ENCODE data around the gene PLA2G5. TPM values are rescaled to one million over a fixed set of nuclear protein-coding genes. Genes with fewer than 3 reads are reported as not detected.
A peak's percentile ranks its signal among the peaks of the same experiment; 100 is the strongest.

The PLA2G5 gene
- total and polyA plus RNA-seq, 2 donors from 2014 or later: 0.47 to 0.58 TPM

DNA sequence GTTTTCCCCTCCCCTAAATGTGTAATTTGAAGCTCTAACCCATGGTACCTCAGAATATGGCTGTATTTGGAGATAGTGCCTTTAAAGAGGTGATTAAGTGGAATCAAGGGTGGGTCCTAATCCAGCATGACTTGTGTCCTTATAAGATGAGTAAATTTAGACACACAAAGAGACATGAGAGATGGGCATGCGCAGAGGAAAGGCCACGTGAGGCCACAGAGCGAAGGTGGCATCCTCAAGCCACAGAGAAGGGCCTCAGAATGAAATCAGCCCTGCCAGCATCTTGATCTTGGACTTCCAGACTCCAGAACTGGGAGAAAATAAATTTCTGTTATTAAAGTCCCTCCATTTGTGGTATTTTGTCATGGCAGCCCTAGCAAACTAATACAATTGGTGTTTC lies 66.3 kb downstream of the PLA2G5 start:
- DNase-seq: peak in 1 of 5 donors; percentile 18

DNA sequence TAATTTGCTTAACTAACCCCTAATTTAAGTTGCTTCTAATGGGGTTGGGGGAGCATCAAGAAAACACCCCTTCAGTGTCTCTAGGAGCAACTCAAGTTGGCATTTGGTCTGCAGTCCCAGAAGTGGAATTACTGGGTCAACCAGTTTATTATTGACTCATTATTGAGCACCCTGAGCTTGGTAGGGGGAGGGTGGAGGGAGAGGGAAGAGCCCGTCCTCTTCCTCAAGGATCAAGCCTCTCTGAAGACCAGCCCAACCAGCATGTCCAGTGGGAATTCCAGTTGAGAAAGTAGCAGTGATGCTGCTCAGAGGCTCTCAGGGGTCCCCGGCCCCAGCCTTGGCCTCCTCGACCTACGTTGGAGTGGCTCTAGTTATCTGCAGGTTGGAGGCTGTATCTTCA lies 67.1 kb downstream of the PLA2G5 start:
- DNase-seq (peak in 2 of 5 donors; percentile 0 to 10), FAIRE-seq (no peak)
- Histone ChIP-seq H3K9ac (ENCODE audit: low read length in 3 of 3) (no peak overlapping the region), H3K9me3 (ENCODE audit: control insufficient read depth in 2 of 3, insufficient read depth in 1 of 3, low read length in 3 of 3) (no peaks in the 10 kb centered on the region), H3K4me1 (ENCODE audit: control insufficient read depth in 2 of 3, insufficient read depth in 2 of 3, low read depth in 1 of 3, low read length in 3 of 3) (no peaks in the 10 kb centered on the region), H3K27me3 (ENCODE audit: control insufficient read depth, insufficient read depth, low read length) (no peaks in the 10 kb centered on the region), H3K36me3 (ENCODE audit: control insufficient read depth in 2 of 3, insufficient read depth in 3 of 3, low read length in 3 of 3) (no peaks in the 10 kb centered on the region), H3K4me3 (ENCODE audit: low read length in 3 of 3) (no peak overlapping the region), H3K27ac (ENCODE audit: low read depth in 2 of 2, low read length in 2 of 2) (no peak overlapping the region)
- intact Hi-C loops (cut with DNase I): no loop called here
- TF ChIP-seq, protein P1, sequence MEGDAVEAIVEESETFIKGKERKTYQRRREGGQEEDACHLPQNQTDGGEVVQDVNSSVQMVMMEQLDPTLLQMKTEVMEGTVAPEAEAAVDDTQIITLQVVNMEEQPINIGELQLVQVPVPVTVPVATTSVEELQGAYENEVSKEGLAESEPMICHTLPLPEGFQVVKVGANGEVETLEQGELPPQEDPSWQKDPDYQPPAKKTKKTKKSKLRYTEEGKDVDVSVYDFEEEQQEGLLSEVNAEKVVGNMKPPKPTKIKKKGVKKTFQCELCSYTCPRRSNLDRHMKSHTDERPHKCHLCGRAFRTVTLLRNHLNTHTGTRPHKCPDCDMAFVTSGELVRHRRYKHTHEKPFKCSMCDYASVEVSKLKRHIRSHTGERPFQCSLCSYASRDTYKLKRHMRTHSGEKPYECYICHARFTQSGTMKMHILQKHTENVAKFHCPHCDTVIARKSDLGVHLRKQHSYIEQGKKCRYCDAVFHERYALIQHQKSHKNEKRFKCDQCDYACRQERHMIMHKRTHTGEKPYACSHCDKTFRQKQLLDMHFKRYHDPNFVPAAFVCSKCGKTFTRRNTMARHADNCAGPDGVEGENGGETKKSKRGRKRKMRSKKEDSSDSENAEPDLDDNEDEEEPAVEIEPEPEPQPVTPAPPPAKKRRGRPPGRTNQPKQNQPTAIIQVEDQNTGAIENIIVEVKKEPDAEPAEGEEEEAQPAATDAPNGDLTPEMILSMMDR (IDR thresholded peaks at IDR 0.05; ENCODE audit: borderline replicate concordance, extremely low read depth, insufficient read depth): no peak

More for the DNA sequence above, 66.3 kb downstream of the PLA2G5 start:
- Histone ChIP-seq H3K9ac (ENCODE audit: low read length in 3 of 3) (no peak overlapping the region), H3K4me3 (ENCODE audit: low read length in 3 of 3) (no peak overlapping the region), H3K36me3 (ENCODE audit: control insufficient read depth in 2 of 3, insufficient read depth in 3 of 3, low read length in 3 of 3) (no peaks in the 10 kb centered on the region), H3K27me3 (ENCODE audit: control insufficient read depth, insufficient read depth, low read length) (no peaks in the 10 kb centered on the region), H3K4me1 (ENCODE audit: control insufficient read depth in 2 of 3, insufficient read depth in 2 of 3, low read depth in 1 of 3, low read length in 3 of 3) (no peaks in the 10 kb centered on the region), H3K27ac (ENCODE audit: low read depth in 2 of 2, low read length in 2 of 2) (no peak overlapping the region), H3K9me3 (ENCODE audit: control insufficient read depth in 2 of 3, insufficient read depth in 1 of 3, low read length in 3 of 3) (no peaks in the 10 kb centered on the region)
- TF ChIP-seq, protein P1 (IDR thresholded peaks at IDR 0.05; ENCODE audit: borderline replicate concordance, extremely low read depth, insufficient read depth): no peak
- intact Hi-C loops (cut with DNase I): no loop called here
- no peak for FAIRE-seq

DNA sequence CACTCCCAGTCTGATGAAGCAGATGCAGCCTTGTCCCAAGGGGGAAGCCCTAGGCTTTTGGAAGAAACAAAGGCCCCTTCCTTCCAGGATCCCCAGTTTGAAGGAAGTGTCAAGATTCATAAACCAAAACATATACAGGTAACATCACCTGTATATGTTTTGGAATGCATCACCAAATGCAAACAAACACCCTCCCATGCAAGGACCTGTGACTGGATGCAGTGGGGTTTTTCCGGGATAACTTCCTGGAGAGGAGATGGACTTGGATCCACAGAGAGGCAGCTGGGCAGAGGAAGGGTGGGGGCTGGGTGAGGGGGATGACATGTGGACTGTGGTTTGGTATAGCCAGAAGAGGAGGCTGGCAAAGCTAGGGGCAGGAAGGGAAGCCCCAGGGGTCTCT lies 67.6 kb downstream of the PLA2G5 start:
- TF ChIP-seq, protein P1 (IDR thresholded peaks at IDR 0.05; ENCODE audit: borderline replicate concordance, extremely low read depth, insufficient read depth): no peak
- H3K9ac ChIP-seq (ENCODE audit: low read length in 3 of 3): no peak overlapping the region
- FAIRE-seq (no peak), DNase-seq (peak in 2 of 5 donors; percentile 0 to 33)
- H3K4me1 ChIP-seq (ENCODE audit: control insufficient read depth in 2 of 3, insufficient read depth in 2 of 3, low read depth in 1 of 3, low read length in 3 of 3): no peaks in the 10 kb centered on the region
- H3K9me3 ChIP-seq (ENCODE audit: control insufficient read depth in 2 of 3, insufficient read depth in 1 of 3, low read length in 3 of 3): no peaks in the 10 kb centered on the region
- no peaks in the 10 kb centered on the region for H3K36me3 ChIP-seq (ENCODE audit: control insufficient read depth in 2 of 3, insufficient read depth in 3 of 3, low read length in 3 of 3)
- no peak overlapping the region for H3K4me3 ChIP-seq (ENCODE audit: low read length in 3 of 3)
- H3K27ac ChIP-seq (ENCODE audit: low read depth in 2 of 2, low read length in 2 of 2): no peak overlapping the region
- intact Hi-C loops (cut with DNase I): no loop called here
- H3K27me3 ChIP-seq (ENCODE audit: control insufficient read depth, insufficient read depth, low read length): no peaks in the 10 kb centered on the region

DNA sequence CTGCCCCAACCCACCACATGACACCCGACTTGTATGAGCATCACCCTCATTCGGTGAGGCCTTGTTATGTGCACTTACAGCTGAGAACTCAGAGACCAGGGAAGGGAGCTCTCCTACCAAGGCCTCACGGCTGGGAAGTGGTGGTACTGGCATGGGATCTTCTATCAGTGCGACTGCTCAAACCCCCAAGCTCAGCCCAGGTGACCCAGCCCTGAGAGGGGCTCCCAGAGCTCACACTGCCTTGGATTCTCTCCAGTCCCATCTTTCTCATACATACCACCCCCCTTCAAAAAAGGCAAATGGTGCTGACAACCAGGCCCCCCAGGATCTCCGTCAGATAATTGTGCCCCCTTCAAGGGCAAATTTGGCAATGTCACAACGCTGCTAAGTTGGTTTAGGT lies 68.4 kb downstream of the PLA2G5 start:
- intact Hi-C loops (cut with DNase I): no loop called here
- H3K9me3 ChIP-seq (ENCODE audit: control insufficient read depth in 2 of 3, insufficient read depth in 1 of 3, low read length in 3 of 3): no peaks in the 10 kb centered on the region
- H3K4me1 ChIP-seq (ENCODE audit: control insufficient read depth in 2 of 3, insufficient read depth in 2 of 3, low read depth in 1 of 3, low read length in 3 of 3): no peaks in the 10 kb centered on the region
- no peaks in the 10 kb centered on the region for H3K36me3 ChIP-seq (ENCODE audit: control insufficient read depth in 2 of 3, insufficient read depth in 3 of 3, low read length in 3 of 3)
- TF ChIP-seq, protein P1 (IDR thresholded peaks at IDR 0.05; ENCODE audit: borderline replicate concordance, extremely low read depth, insufficient read depth): no peak
- no peak overlapping the region for H3K4me3 ChIP-seq (ENCODE audit: low read length in 3 of 3)
- no peak overlapping the region for H3K9ac ChIP-seq (ENCODE audit: low read length in 3 of 3)
- H3K27me3 ChIP-seq (ENCODE audit: control insufficient read depth, insufficient read depth, low read length): no peaks in the 10 kb centered on the region
- no peak for FAIRE-seq
- no peak overlapping the region for H3K27ac ChIP-seq (ENCODE audit: low read depth in 2 of 2, low read length in 2 of 2)
- no peak for DNase-seq

Measured in kidney (tissue), 14 donors.